HG03571 (cell line): Measurements from ENCODE around the gene OR6X1.
"Not testable (repeated sequence)": the region's sequence is repeated elsewhere in the genome, so short reads cannot be mapped to it uniquely, and the experiment has no call there.

Experiments used
- ATAC-seq: cut with Tn5 transposase; IDR thresholded peaks from one replicate; pipeline ENCODE4 v1.9.1; 2021; ENCODE audit not compliant: unreplicated experiment

OR6X1 gene

DNA sequence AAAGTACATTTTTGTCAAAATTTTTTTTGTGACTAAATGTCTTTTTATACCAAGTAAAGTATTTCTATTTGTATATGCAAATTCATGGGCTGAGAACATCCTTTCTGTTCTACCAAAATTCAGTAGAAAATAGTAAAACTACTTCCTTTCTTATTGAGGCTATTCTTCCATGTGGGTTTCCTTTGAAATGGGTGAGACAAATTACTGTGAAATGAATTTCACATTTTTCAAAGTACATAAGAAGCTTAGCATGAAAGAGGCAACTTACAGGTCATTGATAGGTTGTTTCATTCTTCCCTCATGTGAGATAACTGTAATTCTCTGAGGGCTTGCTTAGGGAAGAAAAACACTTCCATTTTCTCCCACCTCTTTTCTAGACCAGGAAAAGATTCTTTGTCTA is 1.0 kb upstream of the OR6X1 start:
- no peak for ATAC-seq

DNA sequence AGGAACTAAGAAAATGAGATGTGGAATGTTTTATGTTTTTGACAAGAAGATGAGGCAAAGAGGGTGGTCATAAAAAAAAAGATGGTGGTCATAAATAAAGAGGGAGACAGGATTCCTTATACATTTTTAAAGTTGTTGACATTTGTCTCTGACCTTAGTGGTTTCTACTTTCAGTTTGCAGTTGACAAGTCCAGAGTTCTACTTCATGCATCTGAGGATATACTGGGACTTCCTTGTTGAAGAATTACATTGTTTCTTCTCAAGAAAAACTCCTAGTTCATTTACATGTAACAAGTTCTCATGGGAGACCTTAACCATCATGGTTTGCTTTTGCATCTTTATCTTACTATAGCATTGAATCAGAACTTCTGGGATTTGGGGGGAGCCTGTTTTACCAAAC is 1.2 kb downstream of the OR6X1 start:
- ATAC-seq: no peak

DNA sequence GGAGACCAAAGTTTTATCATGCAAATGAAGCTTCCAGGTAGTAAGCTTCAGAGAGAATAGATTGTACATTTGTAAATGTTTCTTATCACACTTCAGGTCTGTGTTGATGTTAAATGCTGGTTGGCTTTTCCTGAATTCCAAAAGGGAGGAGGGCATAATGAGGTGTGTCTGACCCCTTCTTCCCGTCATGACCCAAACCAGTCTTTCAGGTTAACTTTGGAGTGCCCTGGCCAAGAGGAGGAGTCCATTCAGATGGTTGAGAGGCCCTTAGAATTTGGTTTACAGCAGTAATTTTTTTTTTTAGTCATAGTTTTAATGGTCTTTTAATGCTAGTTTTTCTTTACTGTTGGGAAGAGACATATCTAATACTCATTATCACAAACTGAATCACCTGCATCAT is 2.5 kb downstream of the OR6X1 start:
- no peak for ATAC-seq

DNA sequence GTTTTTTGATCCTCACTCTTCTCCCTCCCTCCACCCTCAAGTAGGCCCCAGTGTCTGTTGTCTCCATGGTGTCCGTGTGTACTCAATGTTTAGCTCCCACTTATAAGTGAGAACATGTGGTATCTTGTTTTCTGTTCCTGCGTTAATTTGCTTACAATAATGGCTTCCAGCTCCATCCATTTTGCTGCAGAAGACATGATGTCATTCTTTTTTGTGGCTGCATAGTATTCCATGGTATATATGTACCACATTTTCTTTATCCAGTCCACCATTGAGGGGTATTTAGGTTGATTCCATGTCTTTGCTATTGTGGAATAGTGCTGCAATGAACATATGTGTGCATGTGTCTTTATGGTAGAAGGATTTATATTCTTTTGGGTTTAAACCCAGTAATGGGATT is 6.0 kb downstream of the OR6X1 start:
- not testable (repeated sequence) for ATAC-seq

DNA sequence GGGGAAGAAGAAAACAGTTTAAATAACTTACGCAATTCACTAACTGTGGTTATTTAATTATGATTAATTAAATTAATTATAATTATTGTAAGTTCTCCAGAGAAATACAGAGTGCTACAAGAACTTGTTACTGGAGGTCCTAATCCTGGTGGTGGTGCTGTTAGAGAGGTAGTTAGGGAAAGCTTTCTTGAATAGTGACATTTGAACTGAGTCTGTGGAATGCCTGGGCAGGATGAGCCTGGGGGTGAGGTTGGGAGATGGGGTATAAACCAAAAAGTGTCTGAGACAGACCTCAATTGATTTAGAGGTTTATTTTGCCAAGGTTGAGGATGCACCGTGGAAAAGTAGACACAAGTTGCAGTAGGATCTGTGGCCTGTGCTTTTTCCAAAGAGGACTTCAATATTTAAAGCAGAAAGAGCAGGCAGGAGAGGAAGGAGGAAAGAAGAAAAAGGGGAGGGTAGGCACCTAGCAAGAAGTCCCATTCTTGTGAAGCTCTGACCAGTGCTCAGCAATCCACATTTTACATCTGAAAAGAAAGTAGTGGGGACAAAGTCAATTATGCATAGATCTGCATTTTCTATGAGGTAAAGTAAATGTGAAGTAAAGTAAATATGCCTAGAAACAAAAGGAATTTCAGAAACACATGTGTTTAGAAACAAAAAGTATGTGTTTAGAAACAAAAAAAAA is 8.4 kb downstream of the OR6X1 start:
- ATAC-seq: no peak

DNA sequence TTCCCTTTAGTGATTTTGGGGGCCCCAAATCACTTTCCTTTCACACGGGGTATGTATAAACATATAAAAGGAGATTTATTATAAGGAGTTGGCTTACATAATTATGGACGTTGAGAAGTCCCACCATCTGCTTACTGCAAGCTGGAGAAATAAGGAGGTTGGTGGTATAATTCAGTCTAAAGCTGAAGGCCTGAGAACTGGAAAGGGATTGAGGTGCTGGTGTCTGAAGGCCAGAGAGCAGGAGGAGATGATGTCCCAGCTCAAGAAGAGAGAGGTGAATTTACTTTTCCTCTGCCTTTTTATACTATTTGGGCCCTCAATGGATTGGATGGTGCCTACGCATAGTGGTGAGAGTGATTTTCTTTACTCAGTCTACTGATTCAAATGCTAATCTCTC is 11.6 kb downstream of the OR6X1 start:
- ATAC-seq: no peak

DNA sequence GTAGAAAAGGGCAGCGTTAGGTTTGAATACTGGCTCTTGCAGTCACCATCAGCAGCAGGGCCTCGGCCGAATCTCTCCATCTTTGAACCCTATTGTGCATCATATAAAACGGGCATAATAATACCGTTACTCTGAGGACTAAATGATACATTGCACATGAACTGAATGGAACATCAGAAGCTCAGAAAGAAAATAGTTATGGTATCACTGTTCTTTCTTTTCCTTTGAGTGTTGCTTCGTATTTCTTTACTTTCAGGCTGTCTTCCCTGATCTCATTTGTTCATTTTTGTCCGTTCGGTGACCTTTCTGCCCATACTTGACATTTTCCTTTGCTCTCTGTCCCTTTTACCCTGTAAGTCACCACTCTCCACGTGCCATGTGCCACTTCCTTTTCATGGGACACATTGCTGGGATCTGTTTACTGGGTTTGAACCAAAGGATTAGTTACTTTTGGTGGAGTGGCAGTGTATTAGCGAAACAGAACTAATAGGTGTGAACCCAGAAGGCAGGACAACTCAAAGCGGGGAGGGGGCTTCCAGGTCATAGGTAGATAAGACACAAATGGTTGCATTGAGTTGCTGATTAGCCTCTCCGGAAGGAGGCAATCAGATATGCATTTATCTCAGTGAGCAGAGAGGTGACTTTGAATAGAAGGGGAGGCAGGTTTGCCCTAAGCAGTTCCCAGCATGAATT is 12.1 kb downstream of the OR6X1 start:
- no peak for ATAC-seq

DNA sequence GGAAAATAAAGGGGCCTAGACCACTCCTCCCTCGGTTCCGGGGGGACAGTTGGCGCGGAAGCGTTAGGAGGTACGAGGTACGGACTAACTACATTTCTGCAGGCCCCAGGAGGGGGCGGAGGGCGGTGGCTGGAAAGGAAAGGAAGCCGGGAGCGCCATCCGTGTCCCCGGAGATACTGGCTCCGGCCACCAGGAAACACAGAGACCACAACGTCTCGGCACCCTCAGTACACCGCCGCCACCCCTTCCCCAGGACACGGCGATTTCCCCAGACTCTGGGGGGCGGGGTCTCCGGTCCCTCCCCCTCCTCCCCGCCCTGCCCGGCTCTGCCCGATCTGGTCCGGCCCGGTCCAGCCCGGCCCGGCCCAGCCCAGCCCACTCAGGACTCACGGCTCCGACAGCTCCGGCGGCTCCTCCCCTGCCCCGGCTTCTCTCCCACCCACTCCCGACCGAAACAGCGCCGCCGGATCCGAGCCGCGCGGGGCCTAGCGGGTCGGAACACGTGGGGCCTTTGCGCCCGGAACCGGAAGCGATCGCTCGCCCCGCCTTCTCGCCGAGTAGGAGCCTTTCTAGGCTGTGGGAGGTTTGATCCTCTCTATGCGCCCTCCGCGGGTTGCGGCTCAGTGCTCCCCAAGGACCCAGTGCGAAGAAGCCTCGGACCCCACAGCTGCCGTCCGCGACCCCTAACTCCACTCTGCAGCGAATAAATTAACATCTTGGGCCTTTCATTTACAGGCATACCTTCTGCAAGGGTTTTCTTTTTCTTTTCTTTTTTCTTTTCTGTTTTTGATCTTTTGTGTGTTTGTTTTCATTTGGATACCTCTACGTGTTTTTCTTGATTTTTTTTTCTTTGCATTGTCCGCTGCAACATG is 12.9 kb downstream of the OR6X1 start, which contains the start of gene ZNF202:
ZNF202 (minus strand) TSS at position 502 of the 872 bp plus-strand sequence. CDS start 10,772 bp downstream, outside the sequence.
- ATAC-seq: peak; percentile 99

DNA sequence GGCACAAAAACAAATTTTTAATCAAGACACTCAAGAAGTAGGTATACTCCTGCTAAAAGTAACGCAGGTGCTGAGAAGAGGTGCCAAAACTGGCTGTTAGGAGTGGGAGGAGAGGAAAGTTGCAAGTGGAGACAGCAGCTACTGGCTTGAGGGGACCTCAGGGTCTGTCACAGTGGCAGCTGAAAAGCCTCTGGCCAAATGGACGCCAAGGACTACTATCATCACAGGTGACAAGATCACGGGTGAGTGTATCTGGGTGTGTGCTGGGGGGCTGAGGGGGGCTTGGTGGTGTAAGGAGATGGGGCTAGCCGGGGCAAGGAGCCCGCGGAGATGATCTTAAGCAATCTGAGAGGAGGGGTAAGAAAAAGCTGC is 13.5 kb downstream of the OR6X1 start:
- peak; percentile 3 for ATAC-seq

DNA sequence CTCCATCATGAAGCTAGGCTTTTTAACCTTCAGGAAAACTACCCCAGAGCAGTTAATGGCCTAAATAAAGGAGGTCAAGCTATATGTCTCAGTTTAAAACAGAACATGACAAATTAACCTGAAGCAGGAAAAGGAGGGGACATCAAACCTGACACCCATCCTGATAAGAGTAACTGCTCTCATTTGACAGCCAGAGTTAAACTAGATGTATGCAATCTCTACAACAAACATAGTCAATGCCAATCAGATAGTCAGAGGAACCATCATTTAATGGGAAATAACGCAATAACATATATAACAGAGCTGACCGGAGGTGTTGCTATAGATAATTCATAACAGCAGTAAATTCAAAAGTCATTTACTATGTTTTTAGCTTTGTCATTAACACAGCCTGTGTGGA is 15.9 kb downstream of the OR6X1 start:
- no peak for ATAC-seq

DNA sequence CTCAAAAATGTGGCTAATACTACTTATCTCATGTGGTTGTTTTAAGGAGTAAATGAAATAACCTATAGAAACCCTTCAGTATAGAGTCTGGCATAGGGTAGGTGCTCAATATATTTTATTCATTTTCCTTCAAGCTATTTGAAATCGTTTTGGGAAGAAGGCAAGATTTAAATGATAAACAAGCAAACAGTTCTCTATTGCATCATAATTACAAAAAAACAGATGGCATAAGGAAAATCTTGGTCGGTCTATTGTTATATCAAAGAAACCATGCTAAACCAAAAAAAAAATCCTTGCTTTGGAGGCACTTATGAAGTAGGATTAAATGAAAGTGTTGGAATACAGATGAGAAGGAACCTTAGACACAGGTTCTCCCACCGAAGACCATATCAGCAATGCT is 17.5 kb downstream of the OR6X1 start:
- ATAC-seq: no peak

DNA sequence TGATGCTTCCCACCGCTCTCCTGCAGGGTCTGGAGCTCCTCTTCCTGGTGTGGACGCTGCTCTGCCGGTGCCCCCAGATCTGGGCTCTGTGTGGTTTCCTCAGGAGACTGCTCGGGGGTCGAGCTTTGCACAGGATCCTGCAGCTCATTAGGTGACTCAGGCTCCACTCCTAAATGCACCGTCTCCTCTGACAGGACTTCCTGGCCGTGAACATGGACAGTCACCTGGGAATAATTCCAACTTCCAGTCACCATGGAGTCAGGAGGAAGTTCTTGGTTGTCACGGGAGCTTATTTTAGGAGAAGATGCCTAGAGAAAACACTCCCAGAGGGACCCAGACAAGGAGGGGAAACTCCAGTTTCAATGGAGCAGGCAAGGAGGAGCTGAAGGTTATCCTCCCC is 24.7 kb downstream of the OR6X1 start:
- ATAC-seq: no peak

DNA sequence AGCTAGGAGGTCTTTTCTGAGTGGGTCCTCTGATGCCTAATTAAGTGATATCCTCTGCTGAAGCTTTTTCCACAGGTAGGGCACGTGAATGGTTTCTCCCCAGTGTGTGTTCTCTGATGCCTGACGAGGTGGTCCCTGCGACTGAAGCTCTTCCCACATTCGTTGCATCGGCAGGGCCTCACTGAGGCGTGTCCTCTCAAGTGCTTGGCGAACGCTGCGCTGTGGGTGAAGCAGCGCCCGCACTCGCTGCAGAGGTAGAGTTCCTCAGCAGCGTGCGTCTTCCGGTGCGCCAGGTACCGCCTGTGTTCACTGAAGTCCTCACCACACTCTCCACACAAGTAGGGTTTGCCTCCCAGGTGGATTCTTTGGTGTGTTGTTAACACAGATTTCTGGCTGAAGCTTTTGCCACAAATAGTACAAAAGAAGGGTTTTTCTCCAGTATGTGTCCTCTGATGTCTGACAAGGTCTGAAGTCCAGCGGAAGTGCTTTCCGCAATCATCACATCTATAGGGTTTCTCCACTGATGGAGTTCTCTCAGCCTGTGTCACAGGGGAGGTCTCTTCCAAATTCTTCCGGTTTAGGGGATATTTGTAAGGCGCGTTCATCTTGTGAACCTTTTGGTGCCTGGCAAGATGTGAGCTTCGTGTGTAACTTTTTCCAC is 28.2 kb downstream of the OR6X1 start:
- ATAC-seq: no peak

DNA sequence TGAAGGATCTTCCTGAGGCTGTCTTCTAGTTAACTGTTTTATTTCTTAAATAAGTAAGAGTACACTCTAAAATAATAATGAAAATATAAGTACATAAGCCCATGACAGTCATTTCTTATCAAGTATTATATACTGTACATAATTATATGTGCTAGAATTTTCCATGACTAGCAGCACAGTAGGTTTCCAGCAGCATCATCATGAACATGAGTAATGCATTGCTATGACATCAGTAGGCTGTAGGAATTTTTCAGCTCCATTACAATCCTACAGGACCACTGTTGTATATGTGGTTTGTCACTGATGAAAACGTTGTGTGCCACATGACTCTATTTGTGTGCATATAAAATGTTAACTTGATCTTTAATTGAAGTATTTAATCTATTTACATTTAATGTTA is 34.9 kb downstream of the OR6X1 start:
- no peak for ATAC-seq

DNA sequence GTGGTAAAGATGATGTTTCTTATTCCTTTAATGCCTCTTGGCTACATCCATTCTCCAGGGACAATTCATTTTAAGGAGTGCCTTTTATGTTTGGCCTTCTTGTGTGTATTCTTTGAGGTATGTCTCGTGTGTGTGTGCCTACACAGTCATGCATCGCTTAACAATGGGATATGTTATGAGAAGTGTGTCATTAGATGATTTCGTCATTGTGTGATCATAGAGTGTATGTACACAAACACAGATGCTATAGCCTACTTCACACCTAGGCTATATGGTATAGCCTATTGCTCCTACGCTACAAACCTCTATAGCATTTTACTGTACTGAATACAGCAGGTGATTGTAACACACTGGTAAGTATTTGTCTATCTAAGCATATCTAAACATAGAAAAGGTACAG is 35.8 kb downstream of the OR6X1 start:
- no peak for ATAC-seq

DNA sequence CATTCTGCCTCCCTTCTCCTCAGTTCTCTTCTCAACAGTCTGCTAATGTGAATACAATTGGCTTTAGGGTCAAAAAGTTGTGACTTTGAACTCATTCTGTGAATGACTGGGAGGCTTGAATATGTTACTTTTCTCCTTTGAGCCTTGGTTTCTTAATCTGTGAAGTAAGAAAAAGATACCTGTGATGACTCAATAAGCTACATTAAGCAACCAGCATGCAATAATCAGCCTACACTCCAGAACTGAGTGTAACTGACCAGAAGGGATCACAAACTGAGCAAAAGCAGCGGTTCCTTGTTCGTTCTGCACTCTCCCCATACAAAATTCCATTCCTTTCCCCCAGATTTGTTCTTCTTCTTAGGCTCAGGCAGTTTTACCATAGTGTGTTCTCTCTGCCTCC is 36.3 kb downstream of the OR6X1 start:
- ATAC-seq: no peak

DNA sequence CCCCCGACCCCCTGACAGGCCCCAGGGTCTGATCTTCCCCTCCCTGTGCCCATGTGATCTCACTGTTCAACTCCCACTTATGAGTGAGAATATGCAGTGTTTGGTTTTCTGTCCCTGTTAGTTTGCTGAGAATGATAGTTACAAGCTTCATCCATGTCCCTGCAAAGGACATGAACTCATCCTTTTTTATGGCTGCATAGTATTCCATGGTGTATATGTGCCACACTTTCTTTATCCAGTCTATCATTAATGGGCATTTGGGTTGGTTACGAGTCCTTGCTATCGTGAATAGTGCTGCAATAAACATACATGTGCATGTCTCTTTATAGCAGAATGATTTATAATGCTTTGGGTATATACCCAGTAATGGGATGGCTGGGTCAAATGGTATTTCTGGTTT is 41.7 kb downstream of the OR6X1 start:
- ATAC-seq: not testable (repeated sequence)

DNA sequence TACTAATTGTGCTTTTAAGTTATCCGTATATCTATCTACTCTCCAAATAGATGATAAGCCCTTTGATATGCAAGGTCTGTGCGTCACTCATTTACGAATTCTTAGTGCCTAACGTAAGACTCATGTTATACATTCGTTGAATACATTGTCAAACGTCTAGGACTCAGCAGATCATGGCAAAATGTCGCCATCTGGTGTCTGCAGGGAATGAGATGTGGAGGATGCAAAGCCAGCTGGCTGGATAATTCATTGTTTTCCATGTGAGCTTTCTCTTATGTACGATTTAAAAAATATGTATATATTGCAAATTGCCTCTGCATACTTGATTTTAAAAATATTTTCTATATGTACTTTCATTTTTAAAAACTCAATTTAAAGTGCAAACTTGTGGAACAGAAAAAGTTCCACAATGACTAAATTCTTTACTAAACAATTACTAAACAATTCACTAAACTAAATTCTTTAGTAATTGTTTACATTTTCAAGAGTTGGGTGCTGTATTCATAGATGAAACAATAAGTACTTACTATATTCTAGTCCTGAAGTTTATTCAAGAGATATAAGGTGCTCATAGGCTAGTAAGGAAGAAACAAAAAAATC is 46.6 kb downstream of the OR6X1 start:
- no peak for ATAC-seq

DNA sequence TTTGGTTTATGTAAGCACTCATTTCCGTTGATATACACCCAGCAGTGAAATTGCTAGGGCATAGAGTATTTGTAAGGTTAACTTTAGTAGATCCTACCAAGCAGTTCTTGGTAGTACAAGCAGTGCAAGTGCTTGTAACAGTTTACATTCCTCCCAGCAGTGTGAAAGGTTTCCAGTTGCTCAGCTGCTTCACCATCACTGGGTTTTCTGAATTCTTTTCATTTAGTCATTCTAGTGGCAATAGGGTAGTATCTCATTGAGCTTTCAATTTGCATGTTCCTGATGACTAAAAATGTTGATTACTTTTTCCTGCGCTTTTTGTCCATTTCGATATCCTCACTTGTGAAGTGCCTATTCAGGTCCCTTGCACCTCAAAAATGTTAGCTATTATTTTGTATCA is 47.1 kb downstream of the OR6X1 start:
- no peak for ATAC-seq

DNA sequence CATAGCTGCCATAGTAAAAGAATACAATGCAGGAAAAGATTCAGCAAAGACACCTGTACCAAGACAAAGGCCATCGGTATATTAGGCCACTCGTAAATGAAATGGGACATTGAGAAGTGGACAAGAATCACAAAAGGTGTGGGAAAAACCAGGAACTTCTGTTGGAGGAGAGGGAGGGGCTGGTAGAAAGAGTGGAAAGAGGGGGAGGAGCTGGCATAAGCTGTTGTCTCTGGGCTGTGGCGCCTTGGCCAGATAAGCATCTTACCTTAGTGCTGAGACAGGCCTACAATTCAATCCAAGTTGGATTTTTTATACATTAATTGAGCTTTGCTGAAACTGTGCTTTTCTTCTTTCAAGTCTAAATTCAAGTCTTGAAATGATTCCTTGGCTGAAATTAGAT is 50.0 kb downstream of the OR6X1 start:
- ATAC-seq: no peak
